SU-DHL-6 (cell line): Measurements from ENCODE around the gene HPS4.

Experiments
- H2AFZ ChIP-seq: fragments of 200-600 bp; sonication (generic); 2 replicates; pipeline ENCODE4 v1.6.1; 2014; ENCODE audit warnings: low read depth, mild to moderate bottlenecking, moderate library complexity, mixed read lengths, antibody characterized with exemption, low read length; ENCODE audit not compliant: severe bottlenecking
- H3F3A ChIP-seq: fragments of 200-600 bp; shearing (Covaris generic); 2 replicates; pipeline ENCODE4 v1.6.0; 2016; ENCODE audit warnings: antibody characterized with exemption, mild to moderate bottlenecking; ENCODE audit not compliant: insufficient read depth
- H3K27ac ChIP-seq: fragments of 200-600 bp; sonication (generic); 2 replicates; pipeline ENCODE4 v1.5.1; 2016; ENCODE audit warnings: low read depth, mild to moderate bottlenecking, low read length, moderate library complexity, mixed read lengths
- H3K27me3 ChIP-seq: fragments of 200-600 bp; sonication (generic), shearing (Covaris generic); 2 replicates; pipeline ENCODE4 v1.6.0; 2014; ENCODE audit warnings: mild to moderate bottlenecking, low read length
- H3K36me3 ChIP-seq: fragments of 200-600 bp; sonication (generic); 2 replicates; pipeline ENCODE4 v1.6.1; 2014; ENCODE audit warnings: mild to moderate bottlenecking, low read length, mixed read lengths
- H3K4me2 ChIP-seq: fragments of 300-600, 200-600 bp; shearing (Covaris generic), sonication (generic); 2 replicates; pipeline ENCODE4 v1.6.0; 2014; ENCODE audit warnings: low read length, low read depth, mild to moderate bottlenecking; ENCODE audit not compliant: poor library complexity, severe bottlenecking
- H3K4me3 ChIP-seq: fragments of 200-600 bp; sonication (generic); 2 replicates; pipeline ENCODE4 v1.5.1; 2014; ENCODE audit warnings: antibody characterized with exemption, low read length, mild to moderate bottlenecking, mixed read lengths; ENCODE audit not compliant: insufficient read depth, poor library complexity, severe bottlenecking
- H3K79me2 ChIP-seq: fragments of 200-600 bp; sonication (generic); 2 replicates; pipeline ENCODE4 v1.6.1; 2014; ENCODE audit warnings: mild to moderate bottlenecking, low read length, moderate library complexity; ENCODE audit not compliant: insufficient read depth
- H3K9ac ChIP-seq: fragments of 200-600 bp; sonication (generic); 2 replicates; pipeline ENCODE4 v1.7.0; 2014; ENCODE audit warnings: mild to moderate bottlenecking, low read length
- H3K9me2 ChIP-seq: fragments of 200-600 bp; sonication (generic); replicated peaks from 2 replicates; pipeline ENCODE4 v1.6.1; 2014; ENCODE audit warnings: low read length; ENCODE audit not compliant: insufficient read depth
- H3K9me3 ChIP-seq: fragments of 200-600 bp; sonication (generic); 2 replicates; pipeline ENCODE4 v1.6.1; 2014; ENCODE audit warnings: low read length, mixed read lengths; ENCODE audit not compliant: insufficient read depth
- H4K20me1 ChIP-seq: fragments of 200-600 bp; sonication (generic); 2 replicates; pipeline ENCODE4 v1.6.1; 2014; ENCODE audit warnings: low read depth, mild to moderate bottlenecking, antibody characterized with exemption, low read length, moderate library complexity, mixed read lengths
- EZH2phosphoT487 ChIP-seq: fragments of 200-600 bp; sonication (generic), shearing (Covaris generic); conservative IDR thresholded peaks from 2 replicates; pipeline ENCODE4 v1.6.1; 2018; ENCODE audit warnings: mild to moderate bottlenecking, antibody characterized with exemption, low read length, moderate library complexity, mixed read lengths
- TF ChIP-seq, protein P1 (sequence below): fragments of 200-600 bp; sonication (generic); IDR thresholded peaks from one replicate; pipeline ENCODE4 v1.5.1; 2017; ENCODE audit warnings: antibody characterized with exemption, mild to moderate bottlenecking, low read length, moderate library complexity; ENCODE audit not compliant: insufficient read depth, poor library complexity, severe bottlenecking

HPS4 gene

GRCh38 chr22:26430600-26430999 is 53.0 kb downstream of the HPS4 start:
- no peaks in the 10 kb centered on the region for H3K9me3 ChIP-seq
- no peaks in the 10 kb centered on the region for H3K79me2 ChIP-seq
- H4K20me1 ChIP-seq = no peaks in the 10 kb centered on the region
- H2AFZ ChIP-seq = no peak overlapping the region
- H3K27ac ChIP-seq = no peak overlapping the region
- no peak for TF ChIP-seq EZH2phosphoT487
- TF ChIP-seq, protein P1, sequence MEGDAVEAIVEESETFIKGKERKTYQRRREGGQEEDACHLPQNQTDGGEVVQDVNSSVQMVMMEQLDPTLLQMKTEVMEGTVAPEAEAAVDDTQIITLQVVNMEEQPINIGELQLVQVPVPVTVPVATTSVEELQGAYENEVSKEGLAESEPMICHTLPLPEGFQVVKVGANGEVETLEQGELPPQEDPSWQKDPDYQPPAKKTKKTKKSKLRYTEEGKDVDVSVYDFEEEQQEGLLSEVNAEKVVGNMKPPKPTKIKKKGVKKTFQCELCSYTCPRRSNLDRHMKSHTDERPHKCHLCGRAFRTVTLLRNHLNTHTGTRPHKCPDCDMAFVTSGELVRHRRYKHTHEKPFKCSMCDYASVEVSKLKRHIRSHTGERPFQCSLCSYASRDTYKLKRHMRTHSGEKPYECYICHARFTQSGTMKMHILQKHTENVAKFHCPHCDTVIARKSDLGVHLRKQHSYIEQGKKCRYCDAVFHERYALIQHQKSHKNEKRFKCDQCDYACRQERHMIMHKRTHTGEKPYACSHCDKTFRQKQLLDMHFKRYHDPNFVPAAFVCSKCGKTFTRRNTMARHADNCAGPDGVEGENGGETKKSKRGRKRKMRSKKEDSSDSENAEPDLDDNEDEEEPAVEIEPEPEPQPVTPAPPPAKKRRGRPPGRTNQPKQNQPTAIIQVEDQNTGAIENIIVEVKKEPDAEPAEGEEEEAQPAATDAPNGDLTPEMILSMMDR = no peak
- H3K4me2 ChIP-seq = peak overlapping the region; percentile 71
- H3K4me3 ChIP-seq = no peak overlapping the region
- H3F3A ChIP-seq = peaks cover 14% of the 10 kb centered on the region
- no peak overlapping the region for H3K9ac ChIP-seq
- H3K36me3 ChIP-seq = no peaks in the 10 kb centered on the region
- H3K9me2 ChIP-seq = no peaks in the 10 kb centered on the region
- no peaks in the 10 kb centered on the region for H3K27me3 ChIP-seq

DNA sequence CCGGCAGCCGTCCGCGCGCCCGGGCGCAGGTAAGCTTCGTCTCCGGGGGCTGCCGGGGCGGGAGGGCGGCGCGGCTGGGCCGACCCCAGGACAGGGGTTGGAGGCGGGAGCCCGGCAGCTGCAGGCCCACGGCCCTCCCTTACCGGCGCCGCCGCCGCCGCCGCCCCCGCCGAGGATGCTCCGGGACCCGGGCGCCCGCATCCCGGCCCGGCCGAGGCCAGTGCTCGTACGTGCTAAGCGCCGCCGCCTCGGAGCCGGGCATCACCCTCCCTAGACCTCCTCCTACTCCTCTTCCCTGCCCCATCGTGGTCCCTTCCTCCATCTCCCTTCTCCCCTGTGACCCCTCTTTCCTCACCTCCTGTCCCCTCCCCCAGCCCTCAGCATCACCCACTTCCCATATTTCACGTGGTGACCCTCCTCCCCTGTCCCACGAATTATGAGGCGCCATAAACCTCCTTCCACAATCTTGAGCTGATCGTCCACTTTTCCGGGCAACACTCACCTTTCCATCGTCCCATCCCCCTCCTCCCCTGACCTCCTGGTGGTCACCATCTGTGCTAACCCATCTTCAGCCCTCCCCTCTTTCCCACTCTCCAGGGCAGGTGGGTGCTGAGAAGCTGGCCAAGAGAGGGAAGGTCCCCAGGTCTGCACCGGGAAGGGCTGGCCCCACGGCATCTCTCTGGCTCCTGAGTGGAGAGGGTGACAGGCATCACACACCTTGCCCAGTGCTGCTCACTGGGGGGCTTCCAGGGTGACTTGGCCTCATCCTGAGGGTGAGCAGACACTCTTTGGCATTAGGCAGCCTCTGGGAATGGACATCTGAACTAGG is 53.9 kb downstream of the HPS4 start:
- Histone ChIP-seq H3F3A (peaks cover 14% of the 10 kb centered on the region), H4K20me1 (no peaks in the 10 kb centered on the region), H3K27ac (no peak overlapping the region), H3K79me2 (no peaks in the 10 kb centered on the region), H3K9me3 (no peaks in the 10 kb centered on the region), H3K9me2 (no peaks in the 10 kb centered on the region), H3K4me2 (peak overlapping the region; percentile 71), H3K36me3 (no peaks in the 10 kb centered on the region), H3K4me3 (peak overlapping the region; percentile 54), H3K9ac (peak overlapping the region; percentile 57), H2AFZ (no peak overlapping the region), H3K27me3 (no peaks in the 10 kb centered on the region)
- TF ChIP-seq, protein P1 = no peak
- no peak for TF ChIP-seq EZH2phosphoT487

DNA sequence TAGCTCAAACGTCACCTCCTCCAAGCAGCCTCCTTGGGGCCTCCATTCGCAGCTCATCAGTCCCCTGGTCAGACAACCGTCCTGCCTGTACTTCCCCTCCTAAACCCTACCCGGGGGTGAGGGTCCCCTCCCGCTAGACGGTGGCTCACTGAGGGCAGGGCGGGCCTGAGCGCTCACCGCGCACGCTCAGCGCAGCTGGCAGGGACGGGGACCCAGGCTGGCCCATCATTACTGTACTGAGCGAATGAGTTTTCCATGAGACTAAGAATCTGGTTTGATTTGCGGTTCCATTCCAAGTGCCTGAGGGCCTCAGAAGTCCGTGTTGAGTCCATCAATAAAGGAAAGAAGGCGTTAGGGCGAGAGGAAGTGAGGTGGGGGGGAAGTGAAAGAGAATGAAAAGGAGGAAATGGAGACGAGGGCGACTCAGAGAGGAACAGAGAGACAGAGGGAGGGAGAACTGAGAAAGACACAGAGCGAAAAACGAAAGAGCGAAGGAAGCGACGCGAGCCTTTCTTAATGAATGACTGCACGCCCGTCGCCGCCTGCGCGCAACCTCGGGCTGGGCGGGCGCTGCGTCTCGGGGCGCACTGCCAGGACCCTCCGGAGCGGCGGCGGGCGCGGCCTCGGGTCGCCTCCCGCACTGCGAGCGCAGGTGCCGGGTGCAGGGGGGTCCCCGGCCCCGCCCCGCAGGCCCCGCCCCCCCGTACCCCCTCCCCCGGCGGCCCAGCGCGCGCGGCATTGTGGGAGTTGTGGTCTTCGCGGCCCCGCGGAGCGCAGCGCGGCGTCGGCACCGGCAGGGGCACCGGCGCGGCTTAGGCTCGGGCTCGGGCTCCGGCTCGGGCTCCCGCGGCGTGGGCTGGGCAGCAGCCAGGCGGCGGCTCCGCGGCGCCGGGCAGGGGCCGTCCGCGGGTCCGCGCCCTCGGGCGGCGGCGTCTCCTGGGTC is 54.8 kb downstream of the HPS4 start, which contains the start of gene ASPHD2:
Gene ASPHD2, plus strand, starts transcription at position 746 of the 943 bp plus-strand sequence. CDS start 4,356 bp downstream, outside the sequence.
- peak within 1 kb of the TSS; percentile 93 for H3K27ac ChIP-seq
- H3K9me2 ChIP-seq = no peaks in the 10 kb centered on the region
- peak within 1 kb of the TSS; percentile 93 for H2AFZ ChIP-seq
- H3K9ac ChIP-seq = peak within 1 kb of the TSS; percentile 72
- H4K20me1 ChIP-seq = no peaks in the 10 kb centered on the region
- H3F3A ChIP-seq = peaks cover 14% of the 10 kb centered on the region
- TF ChIP-seq, protein P1 = no peak
- no peak for TF ChIP-seq EZH2phosphoT487
- H3K79me2 ChIP-seq = no peaks in the 10 kb centered on the region
- peak within 1 kb of the TSS; percentile 61 for H3K4me3 ChIP-seq
- peak within 1 kb of the TSS; percentile 79 for H3K4me2 ChIP-seq
- no peaks in the 10 kb centered on the region for H3K27me3 ChIP-seq
- H3K9me3 ChIP-seq = no peaks in the 10 kb centered on the region
- H3K36me3 ChIP-seq = no peaks in the 10 kb centered on the region
